Keratinocyte (primary cell): ENCODE data around the gene NPAS3.

Source experiments
- CTCF ChIP-seq, 3 experiments: IDR thresholded peaks in 1 of 3; conservative IDR thresholded peaks in 1 of 3; optimal IDR thresholded peaks in 1 of 3; 2 replicates in 2 of 3; 3 replicates in 1 of 3; pipeline versions ENCODE3 to v1.5.1; 2011; ENCODE audit warnings: low read length in 3 of 3, mild to moderate bottlenecking in 3 of 3, moderate library complexity in 2 of 3, control low read depth in 1 of 3, inconsistent platforms in 1 of 3; ENCODE audit not compliant: insufficient read depth in 2 of 3; ENCODE audit errors: extremely low read depth in 1 of 3
- EZH2 ChIP-seq: IDR thresholded peaks from one replicate; pipeline ENCODE4 v1.6.1; 2012; ENCODE audit warnings: inconsistent platforms, mild to moderate bottlenecking, low read length, moderate library complexity

- TF ChIP-seq CTCF (optimal IDR thresholded peaks at IDR 0.05 in 1 of 3, IDR thresholded peaks at IDR 0.05 in 1 of 3, conservative IDR thresholded peaks at IDR 0.05 in 1 of 3; ENCODE audit: extremely low read depth in 1 of 3, insufficient read depth in 2 of 3, low read length in 3 of 3) (no peak), EZH2 (no peak)
These were observed 455.3 kb downstream of the NPAS3 start for GRCh38 chr14:33393895-33394368.
